Activated B cell treated with CpG ODN at 0.5 μM for 24 hours (primary cell): ENCODE results near the gene C16orf90. TPM values are rescaled to one million over a fixed set of nuclear protein-coding genes. Genes with fewer than 3 reads are reported as not detected.

ENCODE experiments used
- ATAC-seq: fragments of 200-7000 bp; cut with Tn5 transposase; one replicate; pipeline ENCODE4 v1.10.0; 2021; ENCODE audit warnings: low read depth, mild to moderate bottlenecking, moderate library complexity
- CTCF ChIA-PET: fragments of 350-600 bp; sonication (Branson Sonifier 250); formaldehyde crosslinking; loops from one replicate; lab custom pipeline; 2021; ENCODE audit warnings: antibody characterized with exemption; lab: Charles Lee
- POLR2A ChIA-PET: fragments of 350-600 bp; sonication (Branson Sonifier 250); formaldehyde crosslinking; loops from one replicate; lab custom pipeline; 2021; ENCODE audit warnings: antibody characterized with exemption; lab: Charles Lee
- DNase-seq: peaks from one replicate; pipeline ENCODE4 v3.0.0; 2022
- H3K27ac Mint-ChIP-seq: one replicate; pipeline ENCODE4 v1.8.0; 2020; ENCODE audit warnings: mixed read lengths
- H3K27me3 Mint-ChIP-seq: one replicate; pipeline ENCODE4 v1.8.0; 2021; ENCODE audit warnings: mixed read lengths
- H3K36me3 Mint-ChIP-seq: one replicate; pipeline ENCODE4 v1.8.0; 2021; ENCODE audit warnings: low read depth, mixed read lengths
- H3K4me1 Mint-ChIP-seq: one replicate; pipeline ENCODE4 v1.8.0; 2021; ENCODE audit warnings: mixed read lengths
- H3K4me3 Mint-ChIP-seq: one replicate; pipeline ENCODE4 v1.8.0; 2020; ENCODE audit warnings: mild to moderate bottlenecking, mixed read lengths
- H3K9me3 Mint-ChIP-seq: one replicate; pipeline ENCODE4 v1.8.0; 2020; ENCODE audit warnings: mixed read lengths
- intact Hi-C: fragments of 100-400 bp; cut with micrococcal nuclease; formaldehyde crosslinking; loops from one replicate; pipeline ENCODE4 v1.15.1; 2024
- total RNA-seq: library from RNA; stranded (reverse); gene quantifications from 2 replicates; pipeline ENCODE4 v1.2.3, GENCODE V29; 2022
- TF ChIP-seq, protein P1 (sequence below): fragments of 200-600 bp; IDR thresholded peaks from one replicate; pipeline ENCODE4 v1.8.0; 2022; ENCODE audit warnings: antibody characterized with exemption, mild to moderate bottlenecking

C16orf90 gene
- total RNA-seq, 1 donor from 2014 or later = not detected

DNA sequence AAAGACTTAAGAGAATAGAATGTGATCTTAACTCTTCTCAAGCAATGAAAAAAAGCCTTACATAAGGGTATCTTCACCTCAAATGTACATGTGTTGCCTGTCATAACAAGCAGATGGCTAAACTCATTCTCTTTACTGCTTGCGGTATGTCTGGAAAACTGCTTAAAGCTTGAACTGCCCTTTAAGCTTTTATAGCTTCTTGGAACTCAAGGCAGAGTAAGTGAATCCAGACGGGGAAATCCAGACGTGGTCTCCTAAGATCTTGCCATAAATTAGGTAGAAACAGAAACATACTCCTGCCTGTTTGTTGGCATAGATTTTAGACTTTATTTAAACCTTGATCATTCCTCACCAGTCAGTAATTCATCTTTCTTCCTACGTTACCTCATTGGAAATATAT, 25.1 kb upstream of the C16orf90 start:
- Mint-ChIP-seq H3K9me3 (no peaks in the 10 kb centered on the region), H3K36me3 (peaks cover 35% of the 10 kb centered on the region), H3K27me3 (no peaks in the 10 kb centered on the region), H3K4me1 (no peaks in the 10 kb centered on the region), H3K27ac (no peak overlapping the region), H3K4me3 (no peak overlapping the region)
- intact Hi-C loops = no loop called here
- TF ChIP-seq, protein P1, sequence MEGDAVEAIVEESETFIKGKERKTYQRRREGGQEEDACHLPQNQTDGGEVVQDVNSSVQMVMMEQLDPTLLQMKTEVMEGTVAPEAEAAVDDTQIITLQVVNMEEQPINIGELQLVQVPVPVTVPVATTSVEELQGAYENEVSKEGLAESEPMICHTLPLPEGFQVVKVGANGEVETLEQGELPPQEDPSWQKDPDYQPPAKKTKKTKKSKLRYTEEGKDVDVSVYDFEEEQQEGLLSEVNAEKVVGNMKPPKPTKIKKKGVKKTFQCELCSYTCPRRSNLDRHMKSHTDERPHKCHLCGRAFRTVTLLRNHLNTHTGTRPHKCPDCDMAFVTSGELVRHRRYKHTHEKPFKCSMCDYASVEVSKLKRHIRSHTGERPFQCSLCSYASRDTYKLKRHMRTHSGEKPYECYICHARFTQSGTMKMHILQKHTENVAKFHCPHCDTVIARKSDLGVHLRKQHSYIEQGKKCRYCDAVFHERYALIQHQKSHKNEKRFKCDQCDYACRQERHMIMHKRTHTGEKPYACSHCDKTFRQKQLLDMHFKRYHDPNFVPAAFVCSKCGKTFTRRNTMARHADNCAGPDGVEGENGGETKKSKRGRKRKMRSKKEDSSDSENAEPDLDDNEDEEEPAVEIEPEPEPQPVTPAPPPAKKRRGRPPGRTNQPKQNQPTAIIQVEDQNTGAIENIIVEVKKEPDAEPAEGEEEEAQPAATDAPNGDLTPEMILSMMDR = no peak
- POLR2A ChIA-PET = no interaction called here
- CTCF ChIA-PET = no interaction called here
- ATAC-seq = no peak
- no peak for DNase-seq

DNA sequence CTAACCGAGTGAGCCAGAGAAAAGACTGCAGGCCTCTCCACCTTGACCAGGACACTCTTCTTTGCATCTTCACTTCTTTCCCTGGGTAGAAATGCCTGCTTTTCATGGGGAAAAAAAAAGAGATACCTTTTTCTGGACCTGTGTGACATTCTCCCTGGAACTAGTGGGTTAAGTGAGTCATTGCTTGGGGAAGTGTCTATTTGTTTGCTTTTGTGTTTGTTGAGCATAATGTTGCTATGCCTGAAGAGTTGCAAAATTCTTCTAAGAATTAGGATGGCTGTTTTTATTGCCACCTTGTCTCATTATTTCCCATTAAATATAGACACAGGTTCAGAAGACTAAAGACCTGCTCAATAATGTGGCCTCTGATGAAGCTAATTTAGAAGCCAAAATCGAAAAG, 24.3 kb upstream of the C16orf90 start:
- H3K4me3 Mint-ChIP-seq = no peak overlapping the region
- no peaks in the 10 kb centered on the region for H3K27me3 Mint-ChIP-seq
- ATAC-seq (no peak), DNase-seq (no peak)
- no peaks in the 10 kb centered on the region for H3K9me3 Mint-ChIP-seq
- no peaks in the 10 kb centered on the region for H3K4me1 Mint-ChIP-seq
- no peak overlapping the region for H3K27ac Mint-ChIP-seq
- peaks cover 39% of the 10 kb centered on the region for H3K36me3 Mint-ChIP-seq
- POLR2A ChIA-PET = no interaction called here
- CTCF ChIA-PET = no interaction called here
- intact Hi-C loops = no loop called here
- TF ChIP-seq, protein P1 = no peak

DNA sequence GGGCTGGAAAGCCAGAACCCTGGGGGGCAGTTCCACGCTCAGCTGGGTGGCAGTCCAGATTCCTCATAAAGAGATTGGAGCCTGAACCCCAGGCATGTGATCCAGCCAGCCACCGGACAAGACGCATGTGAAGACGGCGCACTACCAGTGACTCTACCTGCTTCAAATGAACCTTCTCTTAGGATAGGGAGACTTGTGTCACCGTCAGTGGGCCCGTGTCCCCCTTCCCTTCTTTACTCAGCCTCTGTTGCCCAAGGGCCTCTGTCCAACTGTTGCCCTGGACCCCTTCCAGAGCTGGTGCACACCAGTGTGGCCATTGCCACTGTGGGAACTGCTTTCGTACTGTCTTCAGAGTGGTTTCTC, 23.7 kb upstream of the C16orf90 start:
- Mint-ChIP-seq H3K9me3 (no peaks in the 10 kb centered on the region), H3K27me3 (no peaks in the 10 kb centered on the region), H3K27ac (no peak overlapping the region), H3K4me1 (no peaks in the 10 kb centered on the region), H3K36me3 (peaks cover 45% of the 10 kb centered on the region), H3K4me3 (no peak overlapping the region)
- intact Hi-C loops = no loop called here
- DNase-seq (no peak), ATAC-seq (no peak)
- ChIA-PET POLR2A (interaction anchor here (0.6 kb wide), 1 partner anchor 520 kb away, joined by 6 read pairs; no protein-coding TSS in a partner anchor), CTCF (no interaction called here)
- TF ChIP-seq, protein P1 = no peak

DNA sequence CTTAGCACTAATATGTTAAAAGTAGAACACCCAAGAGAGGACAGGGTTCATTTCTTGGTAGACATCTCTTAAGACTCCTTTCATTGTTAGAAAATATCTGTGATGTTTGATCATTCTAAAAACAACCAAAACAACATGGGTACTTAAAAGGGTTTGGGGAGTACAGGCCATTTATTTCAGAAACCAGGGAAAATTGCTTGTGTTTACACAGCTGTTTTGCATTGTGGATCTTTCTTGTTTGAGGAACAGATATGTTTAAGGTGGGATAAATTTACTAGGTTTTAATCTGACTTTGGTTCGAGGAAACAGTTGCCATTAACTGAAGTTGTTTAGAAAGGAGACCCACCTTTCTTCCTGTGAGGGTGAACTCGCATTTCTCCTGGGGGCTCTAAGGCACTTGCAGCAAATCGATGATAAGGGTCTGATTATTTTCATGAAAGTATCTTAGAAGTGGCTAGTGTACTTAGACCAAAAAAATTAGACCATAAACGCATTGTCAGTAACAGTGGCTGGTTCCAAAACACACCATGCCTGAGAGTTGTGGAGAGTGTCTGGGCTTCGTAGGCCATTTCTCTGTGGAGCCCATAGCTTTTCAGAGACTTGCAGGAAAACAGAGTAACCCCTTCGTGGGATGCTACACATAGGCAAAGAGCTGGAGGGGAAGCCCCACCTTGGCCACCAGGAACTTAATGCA, 23.1 kb upstream of the C16orf90 start:
- Mint-ChIP-seq H3K27me3 (no peaks in the 10 kb centered on the region), H3K36me3 (peaks cover 49% of the 10 kb centered on the region), H3K4me1 (no peaks in the 10 kb centered on the region), H3K27ac (no peak overlapping the region), H3K9me3 (no peaks in the 10 kb centered on the region), H3K4me3 (no peak overlapping the region)
- ATAC-seq (no peak), DNase-seq (no peak)
- ChIA-PET CTCF (interaction anchor here (0.6 kb wide), 1 partner anchor 422 kb away, joined by 3 read pairs; no protein-coding TSS in a partner anchor), POLR2A (interaction anchor here (0.6 kb wide), 1 partner anchor 519 kb away, joined by 6 read pairs; no protein-coding TSS in a partner anchor)
- intact Hi-C loops = no loop called here
- TF ChIP-seq, protein P1 = no peak

DNA sequence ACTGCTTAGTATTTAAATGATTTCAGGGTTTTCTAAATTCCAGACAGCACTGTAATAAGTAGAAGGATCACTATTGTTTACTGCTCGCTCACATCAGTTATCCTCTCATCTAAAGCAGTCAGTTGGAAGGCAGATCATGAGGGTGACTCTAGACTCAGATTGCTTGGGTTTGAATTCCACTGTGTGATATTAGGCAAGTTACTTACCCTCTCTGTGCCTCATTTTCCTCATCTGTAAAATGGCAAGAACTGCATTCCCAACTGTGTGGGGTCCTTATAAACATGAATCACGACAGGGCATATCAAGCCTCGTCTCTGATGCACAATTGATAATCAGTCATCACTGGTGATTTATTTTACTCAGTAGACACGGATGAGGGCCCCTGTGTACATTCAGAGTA, 20.6 kb upstream of the C16orf90 start:
- ChIA-PET CTCF (no interaction called here), POLR2A (no interaction called here)
- H3K36me3 Mint-ChIP-seq = peaks cover 52% of the 10 kb centered on the region
- TF ChIP-seq, protein P1 = no peak
- no peak overlapping the region for H3K27ac Mint-ChIP-seq
- ATAC-seq = no peak
- no peaks in the 10 kb centered on the region for H3K9me3 Mint-ChIP-seq
- H3K4me3 Mint-ChIP-seq = no peak overlapping the region
- intact Hi-C loops = no loop called here
- DNase-seq = no peak
- no peaks in the 10 kb centered on the region for H3K27me3 Mint-ChIP-seq
- H3K4me1 Mint-ChIP-seq = no peaks in the 10 kb centered on the region
